Stimulated activated CD4-positive, alpha-beta T cell treated with anti-CD3 and anti-CD28 coated beads, Interleukin-4, amount 100 ng/mL, for 24 hours (primary cell): ENCODE measurements around the gene UBXN2A.
A peak's percentile ranks its signal among the peaks of the same experiment; 100 is the strongest.

Experiments
- DNase-seq: peaks from one replicate; pipeline ENCODE4 v3.0.0-alpha.2; 2020

Gene UBXN2A

GRCh38 chr2:23939987-23940717 lies at the start of gene UBXN2A:
UBXN2A (plus strand) TSS chr2:23940463; CDS start chr2:23958315, 17,852 bp downstream.
- DNase-seq: peak; percentile 70

- DNase-seq: no peak
Measured at GRCh38 chr2:23900133-23900532, 40.1 kb upstream of the UBXN2A start.

DNA sequence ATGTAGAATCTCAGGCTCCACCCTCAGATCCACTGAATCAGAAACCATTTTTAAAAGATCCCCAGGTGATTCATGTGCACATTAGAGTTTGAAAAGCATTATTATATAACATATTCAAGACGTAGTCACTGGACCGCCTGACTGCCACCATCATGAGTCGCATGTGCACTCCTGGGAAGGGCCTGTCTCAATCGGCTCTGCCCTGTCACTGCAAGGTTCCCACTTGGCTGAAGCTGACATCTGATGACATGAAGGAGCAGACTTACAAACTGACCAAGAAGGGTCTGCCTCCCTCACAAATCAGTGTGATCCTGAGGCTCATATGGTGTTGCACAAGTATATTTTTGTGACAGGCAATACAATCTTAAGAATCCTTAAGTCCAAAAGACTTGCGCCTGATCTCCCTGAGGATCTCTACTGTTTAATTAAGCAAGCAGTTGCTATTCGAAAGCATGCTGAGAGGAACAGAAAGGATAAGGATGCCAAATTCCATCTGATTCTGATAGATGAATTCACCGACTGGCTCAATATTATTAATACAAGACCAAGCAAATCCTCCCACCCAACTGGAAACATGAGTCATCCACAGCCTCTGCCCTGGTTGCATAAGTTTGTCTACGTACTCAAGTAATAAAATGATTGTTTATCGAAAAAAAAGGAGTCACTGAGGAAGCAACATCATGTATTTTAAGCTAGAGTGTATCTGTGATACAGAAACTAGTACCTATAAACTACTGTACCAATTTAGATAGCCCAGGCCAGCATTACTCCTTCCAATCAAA lies 39.5 kb upstream of the UBXN2A start:
- DNase-seq: no peak

- DNase-seq: no peak
Measured at GRCh38 chr2:23901966-23902846, 38.1 kb upstream of the UBXN2A start.

DNA sequence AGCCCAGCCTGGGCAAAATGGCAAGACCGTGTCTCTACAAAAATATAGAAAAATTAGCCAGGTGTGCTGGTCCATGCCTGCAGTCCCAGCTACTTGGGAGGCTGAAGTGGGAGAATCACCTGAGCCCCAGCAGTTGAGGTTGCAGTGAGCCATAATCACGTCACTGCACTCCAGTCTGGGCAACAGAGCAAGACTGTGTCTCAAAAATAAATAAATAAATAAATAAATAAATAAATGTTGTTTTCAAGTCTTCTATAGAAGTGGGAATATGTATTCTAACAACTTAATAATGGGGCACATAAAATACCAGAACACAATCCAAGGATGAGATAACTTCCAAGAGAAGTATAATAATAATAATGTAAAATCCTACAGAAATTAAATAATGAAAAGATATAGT lies 37.2 kb upstream of the UBXN2A start:
- DNase-seq: no peak

- no peak for DNase-seq
Measured at GRCh38 chr2:23904215-23904614, 36.0 kb upstream of the UBXN2A start.

DNA sequence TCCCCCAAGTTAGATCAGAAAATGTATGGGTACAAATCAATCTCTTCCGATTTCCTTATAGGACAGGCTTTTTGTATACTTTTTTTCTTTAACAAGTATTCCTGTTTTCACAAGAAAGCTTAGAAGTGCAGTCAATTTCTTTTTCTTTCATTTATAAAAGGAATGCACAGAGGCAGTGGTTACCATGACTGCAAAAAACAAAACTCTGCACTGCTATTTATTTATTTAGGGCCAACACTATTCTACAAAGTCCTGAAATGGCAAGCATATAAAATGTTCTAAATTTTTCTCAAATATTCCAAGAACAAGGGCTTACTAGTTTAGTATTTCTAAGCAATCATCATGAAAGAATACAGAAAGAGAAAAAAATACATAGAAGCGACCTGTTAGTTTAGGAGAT lies 35.6 kb upstream of the UBXN2A start:
- DNase-seq: no peak

- DNase-seq: no peak
Measured at GRCh38 chr2:23905155-23905554, 35.1 kb upstream of the UBXN2A start.

DNA sequence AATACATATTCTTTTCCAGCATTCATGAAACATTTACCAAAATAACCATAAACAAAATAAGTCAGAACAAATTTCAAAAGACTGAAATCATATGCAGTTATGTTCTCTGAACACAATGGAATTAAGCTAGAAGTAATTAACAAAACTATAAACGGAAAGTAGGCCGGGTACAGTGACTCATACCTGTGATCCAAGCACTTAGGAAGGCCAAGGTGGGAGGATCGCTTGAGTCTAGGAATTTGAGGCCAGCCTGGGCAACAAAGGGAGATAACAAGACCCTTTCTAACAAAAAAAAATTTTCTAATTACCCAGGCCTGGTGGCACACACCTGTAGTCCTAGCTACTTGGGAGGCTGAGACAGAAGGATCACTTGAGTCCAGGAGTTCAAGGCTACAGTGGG lies 28.2 kb upstream of the UBXN2A start:
- DNase-seq: no peak

DNA sequence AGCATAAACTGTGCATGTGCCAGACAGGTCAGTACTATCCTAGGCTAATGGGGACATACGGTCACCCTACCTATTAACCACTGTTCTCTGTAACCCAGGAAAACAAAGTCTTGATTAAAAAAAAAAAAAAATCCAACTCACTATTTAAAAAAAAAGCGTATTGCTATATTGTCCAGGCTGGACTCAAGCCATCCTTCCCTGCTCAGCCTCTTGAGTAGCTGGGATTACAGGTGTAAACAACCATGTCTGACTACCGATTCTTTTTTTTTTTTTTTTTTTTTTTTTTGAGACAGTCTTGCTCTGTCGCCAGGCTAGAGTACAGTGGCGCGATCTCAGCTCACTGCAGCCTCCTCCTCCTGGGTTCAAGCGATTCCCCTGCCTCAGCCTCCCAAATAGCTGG lies 24.9 kb upstream of the UBXN2A start:
- no peak for DNase-seq

DNA sequence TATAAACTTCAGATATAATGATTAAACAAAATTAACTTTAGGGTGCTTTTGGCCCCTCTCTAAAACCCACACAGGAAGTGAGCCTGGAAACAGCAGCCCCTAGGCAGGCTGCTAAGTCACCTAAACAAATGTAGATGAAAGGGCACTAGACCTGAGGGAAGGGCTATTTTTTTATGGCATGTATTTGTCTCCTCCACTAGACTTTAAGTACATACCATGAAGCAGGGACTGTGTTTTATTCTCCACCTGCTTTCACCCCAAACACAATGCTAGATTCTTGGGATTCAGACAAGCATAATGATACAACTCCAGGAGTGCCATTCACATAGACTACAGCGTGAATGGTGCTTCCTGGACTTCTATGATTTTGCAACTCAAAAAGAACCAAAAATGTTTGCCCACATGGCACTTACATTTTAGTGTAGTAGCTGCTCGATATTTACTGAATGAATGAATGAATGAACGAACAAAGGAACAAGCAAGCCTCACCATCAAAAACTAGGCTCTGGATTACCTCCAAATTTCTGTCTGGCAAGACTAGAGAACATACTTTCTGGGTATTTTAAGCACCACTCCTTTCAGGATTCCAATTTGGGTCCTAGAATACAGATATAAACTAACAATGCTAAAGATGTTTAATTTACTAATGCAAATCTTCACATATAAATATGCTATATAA lies 23.4 kb upstream of the UBXN2A start:
- no peak for DNase-seq

GRCh38 chr2:23918837-23919489 lies 21.3 kb upstream of the UBXN2A start:
- DNase-seq: no peak

DNA sequence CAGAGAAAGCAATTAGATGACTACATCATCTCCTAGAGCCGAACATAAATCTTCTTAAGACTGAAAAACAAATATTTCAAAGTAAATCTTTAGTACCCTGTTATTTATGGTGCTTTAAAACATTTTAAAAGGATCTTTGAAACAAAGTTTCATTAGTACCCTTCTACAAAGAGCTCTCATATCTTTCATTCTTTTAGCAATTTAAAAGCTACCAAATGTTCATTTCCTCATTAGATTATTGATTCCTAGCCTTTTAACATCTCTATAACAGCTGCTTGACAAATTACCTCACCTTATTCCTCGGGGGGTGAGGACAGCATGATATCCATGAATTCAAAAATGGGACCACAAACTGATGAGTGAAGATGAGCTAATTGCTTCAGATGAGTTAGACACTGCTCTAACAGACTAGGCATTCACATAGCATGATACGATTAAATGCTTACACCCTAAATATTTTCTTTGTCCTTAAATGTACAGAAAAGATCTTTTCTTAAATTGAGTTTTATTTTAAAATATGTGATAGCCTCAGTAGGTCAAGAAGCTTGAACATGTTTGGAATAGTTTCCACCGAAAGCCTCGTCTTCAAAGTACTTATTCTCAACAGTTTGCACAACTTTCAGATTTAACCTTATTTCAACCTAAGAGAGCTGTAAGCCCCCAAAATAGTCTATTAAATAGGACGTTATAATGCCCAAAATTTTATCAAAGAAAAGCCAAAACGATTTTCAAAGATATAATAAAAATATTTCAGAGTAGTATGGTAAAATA lies 15.5 kb upstream of the UBXN2A start:
- DNase-seq: no peak

- peak; percentile 69 for DNase-seq
Measured at GRCh38 chr2:23925702-23926289, 14.5 kb upstream of the UBXN2A start.

GRCh38 chr2:23926290-23926749 lies 13.9 kb upstream of the UBXN2A start:
- peak; percentile 17 for DNase-seq

DNA sequence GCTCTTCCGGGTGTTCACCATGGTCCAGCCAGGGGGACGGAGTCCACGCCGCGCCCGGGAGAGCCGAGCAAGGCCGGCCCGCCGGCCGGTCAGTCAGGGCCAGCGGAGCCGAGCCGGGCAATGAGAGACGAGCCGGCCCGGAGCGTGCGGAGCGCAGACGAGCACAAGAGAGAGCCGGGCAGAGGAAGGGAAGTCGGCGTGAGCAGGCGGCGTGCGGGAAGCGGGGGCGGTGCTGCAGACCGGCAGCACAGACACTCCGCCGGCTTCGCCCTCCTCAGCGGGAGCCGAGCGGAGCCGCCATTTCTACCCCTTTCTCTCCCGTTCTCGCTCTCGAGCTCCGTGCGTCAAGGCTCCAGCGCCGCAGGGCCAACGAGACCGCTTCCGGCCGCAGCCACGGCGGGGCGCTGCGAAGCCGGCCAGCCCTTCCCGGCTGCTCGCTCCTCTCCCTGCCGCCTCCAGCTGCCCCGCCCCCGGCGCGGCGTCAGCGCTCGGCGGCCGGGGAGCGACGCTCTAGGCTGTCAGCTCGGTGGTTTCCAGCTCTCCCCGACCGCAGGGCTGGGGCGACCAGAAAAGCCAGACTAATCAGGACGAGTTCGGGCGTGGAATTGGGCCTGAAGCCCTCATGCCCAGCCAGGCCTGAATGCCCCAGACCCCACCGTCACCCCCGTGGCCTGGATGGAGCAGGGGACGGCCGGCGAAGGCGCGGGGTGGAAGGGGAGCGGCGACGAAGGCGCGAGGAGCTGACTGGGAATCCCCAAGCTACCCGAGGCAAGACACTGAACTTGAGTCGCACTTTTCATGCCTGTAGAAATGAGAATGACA lies 13.3 kb upstream of the UBXN2A start, which contains the start of gene ATAD2B:
Gene ATAD2B, minus strand, starts transcription at position 374 of the 822 bp plus-strand sequence. Its CDS starts 353 bp downstream, at position 21.
- peak; percentile 91 for DNase-seq

GRCh38 chr2:23934259-23934658 lies 6.0 kb upstream of the UBXN2A start:
- DNase-seq: no peak

- peak; percentile 44 for DNase-seq
Measured at GRCh38 chr2:23940718-23941620, 706 bp downstream of the UBXN2A start.

- DNase-seq: no peak
Measured at GRCh38 chr2:23941644-23942043, 1.4 kb downstream of the UBXN2A start.
